GM21786 (cell line): ENCODE data around the gene HVCN1.
A peak's percentile ranks its signal among the peaks of the same experiment; 100 is the strongest.
"Not testable (repeated sequence)": the region's sequence is repeated elsewhere in the genome, so short reads cannot be mapped to it uniquely, and the experiment has no call there.

Experiments used
- ATAC-seq: cut with Tn5 transposase; IDR thresholded peaks from one replicate; pipeline ENCODE4 v1.9.1; 2021; ENCODE audit not compliant: unreplicated experiment

Gene HVCN1

DNA sequence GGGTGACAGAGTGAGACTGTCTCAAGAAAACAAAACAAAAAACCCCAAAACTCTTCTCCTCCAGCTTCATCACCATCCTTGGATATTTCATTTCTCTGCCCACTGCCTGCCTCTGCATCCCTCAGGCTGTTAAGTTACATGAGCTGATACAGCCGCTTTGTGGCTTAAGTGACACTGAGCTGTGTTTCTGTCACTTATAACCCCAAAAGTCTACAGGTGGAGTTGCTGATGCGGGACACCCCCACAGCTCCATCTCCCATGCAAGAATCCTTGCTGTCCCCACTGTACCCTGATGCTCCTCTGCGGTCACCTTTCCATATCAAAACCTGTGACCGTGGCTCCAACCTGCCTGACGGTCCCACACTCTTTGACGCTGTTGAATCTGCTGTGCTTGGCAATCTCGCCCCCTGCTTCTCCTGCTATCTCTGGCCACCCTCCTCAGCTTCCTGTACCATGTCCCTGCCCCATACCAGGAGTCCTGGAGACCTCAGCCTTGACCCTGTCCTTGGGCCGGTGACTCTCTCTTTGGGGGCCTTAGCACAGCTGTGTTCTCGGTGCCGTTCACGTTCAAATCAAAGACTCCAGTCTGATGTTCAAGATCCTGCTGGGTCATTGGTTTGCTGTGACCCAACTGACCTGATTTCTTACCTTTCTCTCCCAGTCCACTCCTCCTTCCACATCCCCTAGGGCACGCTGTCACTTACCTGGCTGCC, 20.3 kb downstream of the HVCN1 start:
- no peak for ATAC-seq

DNA sequence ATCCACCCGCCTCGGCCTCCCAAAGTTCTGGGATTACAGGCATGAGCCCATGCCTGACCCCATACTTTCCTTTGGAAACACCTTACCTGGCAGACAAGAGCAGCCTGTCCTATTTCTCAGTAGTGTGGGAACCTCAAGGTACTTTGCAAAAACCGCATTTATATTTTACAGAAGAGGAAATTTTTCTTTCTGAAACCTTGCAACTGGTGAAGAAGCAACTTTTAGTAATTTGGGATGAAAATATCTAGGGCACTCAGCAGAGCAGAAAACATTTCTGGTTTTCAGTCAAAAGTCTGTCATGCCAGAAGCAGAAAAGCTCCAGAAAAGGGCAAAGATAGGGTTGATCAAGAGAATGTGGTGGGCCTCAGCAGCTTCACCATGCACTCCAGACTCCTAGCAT, 21.2 kb downstream of the HVCN1 start:
- ATAC-seq: no peak

DNA sequence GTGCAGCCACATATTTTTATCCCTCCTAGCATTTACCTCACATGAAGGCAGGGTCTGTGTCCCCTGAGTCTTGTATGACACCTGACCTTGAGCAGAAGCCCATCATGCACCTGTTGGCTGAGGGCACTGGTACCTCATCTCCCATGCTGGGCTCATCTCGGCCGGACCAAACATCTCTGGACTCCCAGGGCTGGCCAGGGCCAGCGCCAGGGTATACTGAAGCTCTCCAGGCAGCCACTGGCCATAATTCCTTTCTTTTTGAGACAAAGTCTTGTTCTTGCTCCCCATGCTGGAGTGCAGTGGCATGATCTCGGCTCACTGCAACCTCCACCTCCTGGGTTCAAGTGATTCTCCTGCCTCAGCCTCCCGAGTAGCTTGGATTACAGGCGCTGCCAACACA, 22.0 kb downstream of the HVCN1 start:
- ATAC-seq: no peak

DNA sequence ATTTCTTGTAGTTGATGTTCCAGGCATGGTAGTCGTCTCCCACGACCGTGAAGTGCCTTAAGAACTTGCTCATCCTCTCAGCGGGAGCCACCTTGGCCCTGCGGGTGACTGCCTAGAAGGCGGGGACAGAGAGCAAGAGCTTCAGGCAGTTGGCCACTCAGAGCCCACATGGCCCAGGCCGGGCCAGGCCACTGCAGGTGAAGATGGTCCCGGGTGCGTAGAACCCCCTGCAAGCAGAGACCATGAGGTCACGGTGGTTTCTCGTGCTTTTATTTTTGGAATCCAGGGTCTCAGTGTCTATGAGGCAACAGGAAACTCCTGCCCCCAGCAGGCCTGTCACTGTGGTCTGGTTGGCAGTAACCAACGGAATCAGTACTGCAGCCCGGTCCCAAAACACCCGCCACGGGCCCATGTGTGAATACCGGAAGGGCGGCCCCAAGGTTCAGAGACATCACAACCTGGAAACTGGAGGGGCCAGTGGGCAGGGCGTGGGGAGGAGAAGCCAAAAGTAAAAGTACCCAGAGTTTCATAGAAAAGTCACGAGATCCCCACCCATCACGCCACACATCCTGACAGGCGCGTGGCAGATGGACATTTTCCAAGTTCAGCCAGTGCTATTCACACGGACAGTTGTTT, 27.5 kb downstream of the HVCN1 start:
- peak; percentile 84 for ATAC-seq

DNA sequence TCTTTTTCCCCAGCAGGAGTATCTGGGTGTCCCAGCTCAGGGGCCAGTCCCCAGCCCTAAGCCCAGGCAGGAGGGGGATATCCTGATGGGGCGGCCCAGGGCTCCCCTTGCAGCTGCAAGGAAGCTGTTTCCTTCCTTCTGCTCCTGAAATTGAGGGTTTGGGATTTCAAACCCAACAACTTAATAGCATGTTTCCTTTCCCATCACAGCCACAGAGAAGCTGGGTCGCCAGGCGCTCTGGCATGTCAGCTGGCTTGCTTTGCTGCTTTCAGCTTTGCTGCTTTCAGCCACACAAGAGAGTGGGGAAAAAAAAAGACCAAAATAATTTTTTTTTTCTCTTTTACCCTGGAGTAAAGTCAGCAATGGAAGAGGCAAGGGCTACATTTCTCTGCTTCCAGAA, 30.0 kb downstream of the HVCN1 start:
- ATAC-seq: no peak

DNA sequence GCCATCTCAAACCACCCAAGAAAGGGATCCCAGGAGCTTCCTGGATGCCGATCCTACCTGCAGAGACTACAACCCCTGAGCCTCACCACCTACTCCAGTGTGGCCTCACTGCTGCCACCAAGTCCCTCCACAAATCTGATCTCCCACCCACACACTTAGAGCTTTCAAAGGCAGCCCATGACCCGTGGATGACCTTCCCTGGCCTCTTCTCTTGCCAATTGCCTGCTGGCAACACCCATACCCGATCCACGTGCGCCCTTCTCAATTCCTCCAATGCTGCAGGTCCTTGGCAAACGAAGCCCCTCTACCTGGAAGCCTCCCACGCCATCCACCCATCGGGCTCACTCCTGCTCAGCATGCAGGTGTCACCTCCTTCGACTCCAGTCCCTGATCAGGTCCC, 30.7 kb downstream of the HVCN1 start:
- no peak for ATAC-seq

DNA sequence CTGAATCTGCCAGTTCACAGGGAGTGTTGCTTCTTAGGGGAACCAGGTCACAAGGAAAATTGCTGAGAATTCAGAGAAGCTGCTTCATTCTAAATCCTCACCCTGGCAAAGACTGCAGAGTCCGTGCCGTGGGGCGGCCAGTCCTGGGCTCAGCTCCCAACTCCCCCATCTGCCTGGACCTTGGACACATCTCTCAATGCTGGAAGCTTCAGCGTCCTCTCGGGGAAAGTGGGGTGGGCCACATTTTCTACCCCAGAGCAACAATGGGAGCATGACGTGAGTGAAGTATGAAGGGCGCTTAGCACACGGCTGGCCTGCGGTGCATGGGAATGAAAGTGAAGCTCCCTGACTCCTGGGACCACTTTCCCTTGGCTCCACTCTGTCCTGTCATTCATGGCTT, 31.2 kb downstream of the HVCN1 start:
- no peak for ATAC-seq

DNA sequence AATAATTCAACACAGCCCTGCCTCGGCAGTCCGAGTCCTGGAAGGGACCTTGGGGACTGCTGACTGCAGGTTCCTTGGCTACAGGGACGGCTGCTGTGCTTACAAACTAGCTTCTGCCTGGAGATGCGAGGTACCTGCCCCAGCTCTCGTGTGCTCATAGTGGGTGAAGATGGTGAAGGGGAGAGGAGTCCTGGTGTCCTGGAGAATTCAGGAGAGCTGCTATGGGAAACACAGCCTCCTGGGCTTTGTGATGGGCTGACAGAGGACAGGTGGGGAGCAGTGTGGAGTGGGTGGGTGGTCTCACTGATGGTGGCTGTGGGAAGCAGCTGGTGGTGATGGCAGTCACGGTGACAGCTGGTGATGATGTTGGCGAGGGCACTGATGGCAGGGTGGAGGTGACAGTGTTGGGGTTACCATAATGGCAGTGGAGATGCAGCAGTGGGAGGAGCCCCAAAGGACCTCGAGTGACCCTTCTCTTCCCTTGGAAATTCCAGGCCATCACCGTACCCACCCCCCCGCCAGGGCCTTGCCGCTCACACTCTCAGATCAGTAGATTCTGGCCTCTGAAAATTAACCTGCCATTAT, 32.8 kb downstream of the HVCN1 start:
- no peak for ATAC-seq

DNA sequence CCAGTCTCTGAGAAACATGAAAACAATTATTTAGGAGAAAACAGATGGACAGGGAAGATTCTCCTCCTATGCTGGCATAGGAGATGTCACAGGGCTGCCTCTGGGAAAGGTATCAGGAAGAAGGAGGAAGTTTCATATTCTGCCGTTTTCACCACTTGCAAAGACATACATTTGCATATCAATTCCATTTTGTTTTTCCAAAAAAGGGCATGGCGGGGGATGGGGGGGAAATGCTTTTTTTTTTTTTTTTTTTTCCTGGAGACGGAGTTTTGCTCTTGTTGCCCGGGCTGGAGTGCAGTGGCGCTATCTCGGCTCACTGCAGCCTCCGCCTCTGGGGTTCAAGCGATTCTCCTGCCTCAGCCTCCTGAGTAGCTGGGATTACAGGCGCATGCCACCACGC, 34.7 kb downstream of the HVCN1 start:
- ATAC-seq: not testable (repeated sequence)

DNA sequence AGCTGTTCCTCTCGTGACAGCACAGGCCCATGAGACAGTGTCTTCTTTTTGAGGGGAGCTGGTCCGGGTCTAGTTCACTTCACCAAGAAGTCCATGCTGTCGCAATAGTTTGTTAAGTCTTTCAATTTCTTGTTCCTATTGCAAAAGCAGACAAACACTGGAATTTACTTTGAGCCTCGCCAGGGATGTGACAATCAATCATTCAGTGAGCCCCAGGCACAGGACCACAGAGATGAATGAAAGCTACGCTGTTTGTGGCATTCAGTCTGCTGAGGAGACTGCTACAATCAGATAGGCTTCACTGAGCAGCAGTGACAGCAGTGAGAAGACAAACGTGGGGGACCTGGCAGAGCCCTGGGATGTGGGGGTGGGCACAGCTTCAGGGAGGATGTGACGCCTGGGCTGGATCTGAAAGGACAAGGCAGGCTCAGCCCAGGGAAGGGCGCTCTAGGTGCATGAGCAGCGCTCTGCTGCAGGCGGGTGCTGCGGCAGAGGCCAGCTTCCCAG, 39.5 kb downstream of the HVCN1 start:
- ATAC-seq: no peak

DNA sequence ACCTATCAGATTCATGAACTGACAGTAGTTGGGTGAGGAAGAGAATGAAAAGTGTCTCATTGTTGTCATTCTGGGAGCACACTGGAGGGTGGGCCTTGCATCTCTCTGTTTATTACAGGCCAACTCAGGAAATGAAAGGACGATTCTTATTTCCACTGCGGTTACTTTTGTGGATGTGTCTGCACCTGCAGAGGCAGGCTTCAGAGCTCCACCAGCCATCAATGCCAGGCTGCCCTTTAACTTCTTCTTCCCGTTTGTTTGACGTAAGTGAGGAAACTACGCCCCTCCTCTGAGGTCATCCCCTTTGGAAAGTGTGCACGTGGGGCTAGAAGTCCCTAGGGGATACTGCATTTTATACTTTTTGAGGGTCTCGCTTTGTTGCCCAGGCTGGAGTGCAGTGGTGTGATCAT, 41.3 kb downstream of the HVCN1 start:
- no peak for ATAC-seq

DNA sequence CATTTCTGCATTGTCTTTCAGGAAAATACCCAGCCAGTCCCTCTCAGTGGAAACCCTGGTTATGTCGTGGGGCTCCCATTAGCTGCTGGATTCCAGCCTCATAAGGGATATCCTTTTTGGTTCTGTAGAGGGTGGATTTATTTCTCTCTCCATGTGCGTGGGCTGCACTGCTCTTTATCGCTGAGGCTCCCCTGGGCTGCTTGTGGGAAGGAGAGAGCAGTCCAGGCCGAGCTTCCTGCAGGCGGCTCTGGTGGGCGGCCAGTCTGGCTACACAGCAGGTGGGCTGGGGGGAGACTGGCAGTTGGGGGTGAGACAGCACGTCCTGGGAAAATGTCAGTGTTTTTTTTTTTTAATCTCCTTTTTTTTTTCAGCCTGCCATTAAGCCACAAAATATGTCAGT, 47.4 kb downstream of the HVCN1 start:
- no peak for ATAC-seq

DNA sequence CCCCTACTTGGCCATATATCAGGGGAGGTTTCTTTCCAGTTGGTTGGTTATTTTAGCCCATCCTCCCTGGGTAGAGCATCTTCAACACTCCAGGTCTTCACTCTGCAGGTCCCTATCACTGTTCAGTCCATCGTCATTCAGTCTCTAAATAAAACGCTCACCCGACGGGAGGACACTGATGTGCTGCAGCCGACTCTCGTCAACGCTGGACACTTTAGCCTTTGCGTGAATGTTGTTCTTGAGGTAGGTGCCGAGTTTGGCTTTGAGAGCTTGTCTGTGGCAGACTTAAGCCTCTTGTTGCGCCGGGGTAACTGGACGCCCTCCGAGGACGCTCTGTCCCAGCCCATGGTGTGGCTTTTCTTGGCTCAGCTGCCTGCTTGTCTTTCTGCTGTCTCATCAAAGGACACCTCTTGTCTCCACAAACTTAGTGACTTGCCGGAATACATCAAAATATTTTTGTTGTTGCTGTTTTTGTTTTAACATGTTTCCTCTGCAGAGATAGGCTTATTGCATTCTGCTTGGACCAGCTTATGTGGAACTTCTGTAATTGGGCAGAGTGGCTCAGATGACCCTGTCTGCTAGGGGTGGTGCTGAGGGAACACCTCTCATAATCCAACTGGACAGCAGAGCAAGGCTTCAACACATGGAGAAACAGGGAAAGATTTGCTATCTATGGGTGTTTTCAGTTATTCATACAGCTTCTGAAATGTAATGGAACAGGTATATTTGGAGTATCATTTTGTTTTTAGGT, 48.5 kb downstream of the HVCN1 start:
- ATAC-seq: no peak

DNA sequence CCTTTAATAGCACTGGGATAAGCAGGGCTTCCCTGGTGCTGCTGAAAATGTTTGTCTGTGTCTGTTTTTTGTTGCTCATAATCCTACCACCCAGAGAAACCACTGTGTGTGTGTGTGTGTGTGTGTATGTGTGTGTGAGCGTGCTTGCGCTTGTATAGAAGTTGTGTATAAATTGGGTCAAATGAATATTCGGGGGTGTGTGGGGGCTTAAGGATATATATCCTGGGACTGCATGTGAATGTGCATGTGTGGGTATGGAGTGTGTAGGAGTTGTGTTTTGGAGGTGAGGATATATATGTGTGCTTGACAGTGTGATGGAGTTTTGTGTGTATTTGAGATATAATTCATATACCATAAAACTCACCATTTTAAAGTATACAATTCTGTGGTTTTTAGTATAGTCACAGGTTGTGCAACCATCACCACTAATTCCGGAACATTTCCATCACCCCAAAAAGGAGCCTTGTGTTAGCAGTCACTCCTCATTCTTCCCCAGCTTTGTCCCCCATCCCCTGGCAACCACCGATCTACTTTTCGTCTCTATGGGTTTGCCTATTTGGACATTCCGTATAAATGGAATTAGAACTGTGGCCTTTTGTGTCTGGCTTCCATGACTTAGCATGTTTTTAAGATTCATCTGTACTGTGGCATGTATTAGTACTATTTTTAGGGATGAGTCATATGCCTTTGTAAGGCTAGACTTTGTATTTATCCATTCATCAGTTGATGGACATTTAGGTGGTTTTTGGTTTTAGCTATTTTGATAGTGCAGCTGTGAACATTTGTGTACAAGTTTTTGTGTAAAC, 49.4 kb downstream of the HVCN1 start:
- ATAC-seq: no peak

DNA sequence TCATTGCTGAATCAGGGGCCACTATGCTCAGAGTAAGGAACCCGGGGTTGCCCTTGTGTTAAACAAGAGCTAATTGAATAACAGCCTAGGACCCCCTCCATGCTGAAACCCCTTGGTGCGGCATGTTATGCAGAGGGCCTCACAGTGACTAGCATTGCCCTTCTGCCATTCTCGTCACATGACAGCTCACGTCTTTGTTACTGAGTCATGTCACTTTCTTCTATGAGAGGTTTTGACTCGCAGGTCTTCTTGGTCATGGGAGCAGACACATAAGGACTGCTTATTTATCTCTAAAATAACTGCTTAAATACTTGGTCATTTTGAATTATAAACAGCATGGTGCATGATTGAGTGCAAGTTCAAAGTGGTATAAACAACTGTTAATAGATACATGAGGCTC, 50.1 kb downstream of the HVCN1 start:
- ATAC-seq: no peak

DNA sequence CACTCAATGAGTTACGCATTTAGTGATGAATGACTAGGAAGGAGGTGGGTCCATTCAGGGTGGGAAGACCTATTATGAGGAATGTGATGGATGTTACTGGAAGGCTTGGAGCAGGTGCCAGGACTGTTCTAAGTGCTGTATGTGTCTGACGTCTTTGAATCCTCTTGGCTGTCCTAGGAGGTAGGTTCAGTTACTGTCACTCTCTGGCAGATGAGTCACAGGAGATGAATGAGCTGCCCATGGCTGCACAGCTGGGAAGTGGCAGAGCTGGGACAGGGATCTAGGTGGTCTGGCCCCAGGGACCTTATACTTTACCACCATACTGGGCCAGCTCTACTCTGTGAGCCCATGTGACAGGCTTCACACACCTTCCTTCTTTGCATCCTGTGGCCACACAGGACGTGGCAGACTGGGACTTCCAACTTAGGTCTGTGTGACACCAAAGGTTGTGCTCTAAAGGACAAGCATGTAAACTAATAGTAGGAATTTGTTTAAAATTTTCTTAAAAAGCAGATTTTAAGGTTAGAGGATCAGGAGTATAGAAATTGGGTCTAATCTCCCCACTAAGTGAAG, 51.0 kb downstream of the HVCN1 start:
- no peak for ATAC-seq

DNA sequence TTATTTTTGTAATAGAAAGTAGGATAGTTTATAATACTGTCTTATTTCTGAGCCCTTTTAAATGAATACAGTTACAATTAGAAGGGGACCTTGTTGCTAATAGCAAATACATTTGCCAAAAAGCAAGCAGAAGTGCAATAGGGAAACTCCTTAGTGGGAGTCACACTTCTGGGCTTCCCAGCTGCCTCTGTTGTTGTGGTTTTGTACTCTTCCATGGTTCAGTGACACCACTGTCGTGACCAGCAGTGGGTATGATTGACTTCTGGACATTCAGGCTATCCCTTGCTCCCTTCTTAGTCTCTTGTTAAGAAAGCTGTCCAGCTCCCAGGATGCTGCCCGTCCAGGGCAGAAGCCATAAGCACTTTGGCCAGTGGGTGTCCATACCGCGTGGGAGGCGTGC, 52.4 kb downstream of the HVCN1 start:
- no peak for ATAC-seq

DNA sequence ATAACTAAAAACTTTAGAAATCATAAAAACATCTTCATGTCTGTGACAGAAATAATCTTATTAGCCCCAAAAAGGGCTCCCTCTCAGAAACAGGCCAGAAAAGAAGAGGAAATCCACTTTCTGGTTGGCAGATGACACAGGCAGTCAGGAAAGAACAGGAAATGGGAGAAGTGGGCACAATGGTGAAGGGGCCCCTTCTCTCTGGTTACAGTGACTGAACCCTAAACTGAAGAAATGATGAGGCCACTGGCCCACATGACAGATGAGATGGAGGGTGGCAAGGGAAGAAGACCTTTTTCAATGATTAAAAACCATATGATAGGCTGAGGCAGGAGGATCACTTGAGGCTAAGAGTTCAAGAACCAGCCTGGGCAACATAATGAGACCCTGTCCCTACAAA, 53.9 kb downstream of the HVCN1 start:
- ATAC-seq: no peak

DNA sequence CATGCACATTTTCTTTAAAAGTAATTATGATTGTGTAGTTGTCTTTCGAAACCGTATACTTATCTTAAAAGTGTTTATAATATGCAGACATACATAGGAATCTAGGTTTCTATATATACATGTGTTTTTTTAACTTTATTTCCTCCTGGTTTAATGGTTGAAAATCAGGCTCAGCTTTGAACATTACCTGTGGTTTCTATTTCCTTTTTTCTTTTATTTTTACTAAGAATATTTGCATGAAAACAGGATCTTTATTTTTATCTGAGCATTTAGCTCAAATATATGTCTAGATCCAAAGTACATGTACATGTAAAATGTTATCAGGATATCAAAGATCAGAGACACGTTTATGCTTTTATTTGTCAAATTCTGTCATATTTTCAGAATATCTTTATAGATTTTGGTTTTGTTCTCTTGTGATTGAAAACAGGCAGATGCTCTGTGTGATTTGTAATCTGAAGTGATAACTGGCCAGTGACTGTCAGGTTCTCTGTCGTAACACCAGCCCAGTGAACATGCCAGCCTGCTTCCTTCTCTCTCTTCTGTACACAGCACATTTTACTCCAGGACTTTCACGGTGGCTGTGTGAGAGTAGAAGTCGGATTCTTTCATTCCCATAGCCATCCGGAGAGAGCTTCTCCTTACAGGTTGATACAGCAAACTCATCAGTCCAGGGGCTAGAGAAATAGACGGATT, 61.3 kb downstream of the HVCN1 start:
- no peak for ATAC-seq

DNA sequence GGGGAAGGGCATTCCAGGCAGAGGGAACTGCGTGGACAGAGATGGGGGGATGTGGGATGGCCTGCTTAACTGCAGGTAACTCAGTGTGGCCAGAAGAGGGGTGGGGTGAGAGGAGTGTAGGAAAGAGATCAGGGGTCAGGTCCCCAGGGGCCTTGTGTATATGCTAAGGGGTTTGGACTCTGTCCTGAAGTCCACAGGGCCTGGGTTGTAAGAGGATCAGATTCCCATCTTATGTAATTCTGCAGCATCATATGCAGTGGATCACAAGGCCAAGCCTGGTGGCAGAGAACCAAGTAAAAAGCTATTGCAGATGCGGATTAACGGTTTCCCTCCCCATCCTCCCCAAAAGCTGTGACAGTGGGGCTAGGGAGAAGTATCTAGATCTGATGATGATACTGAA, 66.3 kb downstream of the HVCN1 start:
- ATAC-seq: no peak
